HepG2 (cell line): Measurements from ENCODE around the gene CUL7. TPM values are rescaled to one million over a fixed set of nuclear protein-coding genes. Genes with fewer than 3 reads are reported as not detected.

Source experiments
- ARID3A ChIP-seq: IDR thresholded peaks from 2 replicates; pipeline ENCODE4 v1.6.1; 2012; ENCODE audit warnings: low read depth, low read length, improper control_type of control experiment
- CENPBD1 ChIP-seq: sonication (generic); formaldehyde crosslinking; IDR thresholded peaks from 2 replicates; pipeline ENCODE4 v1.8.0; 2022; ENCODE audit warnings: missing genetic modification reagents, low read depth, mild to moderate bottlenecking, borderline replicate concordance
- JUNB ChIP-seq: sonication (generic); formaldehyde crosslinking; IDR thresholded peaks from 2 replicates; pipeline ENCODE4 v1.8.0; 2022; ENCODE audit warnings: missing genetic modification reagents, mild to moderate bottlenecking, borderline replicate concordance
- MIER3 ChIP-seq: IDR thresholded peaks from 2 replicates; pipeline ENCODE4 v1.6.1; 2016; ENCODE audit warnings: missing compliant biosample characterization, borderline replicate concordance
- NFE2L2 ChIP-seq: fragments of 150-350 bp; IDR thresholded peaks from 2 replicates; pipeline ENCODE4 v1.6.1; 2014; ENCODE audit warnings: low read length
- NFKB2 ChIP-seq: sonication (generic); formaldehyde crosslinking; IDR thresholded peaks from 2 replicates; pipeline ENCODE4 v1.4.0; 2020; ENCODE audit warnings: missing genetic modification reagents, borderline replicate concordance
- PHF8 ChIP-seq: sonication (generic); formaldehyde crosslinking; IDR thresholded peaks from 2 replicates; pipeline ENCODE4 v1.5.0; 2020; ENCODE audit warnings: missing genetic modification reagents
- ZNF407 ChIP-seq: sonication (generic); formaldehyde crosslinking; IDR thresholded peaks from one replicate; pipeline ENCODE4 v1.5.1; 2020; ENCODE audit warnings: mild to moderate bottlenecking, missing genetic modification reagents; ENCODE audit errors: not compliant biosample characterization
- polyA plus RNA-seq, 8 experiments: library from polyadenylated mRNA; depleted of rRNA in 3 of 8; stranded (reverse) in 7 of 8; unstranded in 1 of 8; fragments of >200 nt; fragmentation: Illumina TruSeq in 4 of 8; extraction: Trizol in 4 of 8; gene quantifications; 2 replicates each; pipeline versions ENCODE4 v1.2.1 to v1.2.3, GENCODE V29; 2011 to 2016; ENCODE audit warnings: low read depth in 4 of 8, missing spikeins in 1 of 8, mixed read lengths in 1 of 8; ENCODE audit not compliant: insufficient read depth in 1 of 8
- total RNA-seq, 5 experiments: library from RNA; depleted of rRNA; stranded (reverse); fragments of >200 nt; fragmentation: Illumina TruSeq; extraction: Trizol; gene quantifications; 2 replicates each; pipeline ENCODE4 v1.2.3, GENCODE V29; 2016; ENCODE audit warnings: low read depth in 1 of 5
- TF ChIP-seq, protein P1 (sequence below): sonication (generic); formaldehyde crosslinking; IDR thresholded peaks from 2 replicates; pipeline ENCODE4 v1.4.0; 2020; ENCODE audit warnings: missing genetic modification reagents, mild to moderate bottlenecking, borderline replicate concordance

Gene CUL7
- total and polyA plus RNA-seq, 2 of the 13 experiments (the other 11 are each of a cell fraction or from before 2014, with no cell fraction given), result 32.0 to 60.7 TPM

- TF ChIP-seq ZNF407, result no peak
- TF ChIP-seq, protein P1, sequence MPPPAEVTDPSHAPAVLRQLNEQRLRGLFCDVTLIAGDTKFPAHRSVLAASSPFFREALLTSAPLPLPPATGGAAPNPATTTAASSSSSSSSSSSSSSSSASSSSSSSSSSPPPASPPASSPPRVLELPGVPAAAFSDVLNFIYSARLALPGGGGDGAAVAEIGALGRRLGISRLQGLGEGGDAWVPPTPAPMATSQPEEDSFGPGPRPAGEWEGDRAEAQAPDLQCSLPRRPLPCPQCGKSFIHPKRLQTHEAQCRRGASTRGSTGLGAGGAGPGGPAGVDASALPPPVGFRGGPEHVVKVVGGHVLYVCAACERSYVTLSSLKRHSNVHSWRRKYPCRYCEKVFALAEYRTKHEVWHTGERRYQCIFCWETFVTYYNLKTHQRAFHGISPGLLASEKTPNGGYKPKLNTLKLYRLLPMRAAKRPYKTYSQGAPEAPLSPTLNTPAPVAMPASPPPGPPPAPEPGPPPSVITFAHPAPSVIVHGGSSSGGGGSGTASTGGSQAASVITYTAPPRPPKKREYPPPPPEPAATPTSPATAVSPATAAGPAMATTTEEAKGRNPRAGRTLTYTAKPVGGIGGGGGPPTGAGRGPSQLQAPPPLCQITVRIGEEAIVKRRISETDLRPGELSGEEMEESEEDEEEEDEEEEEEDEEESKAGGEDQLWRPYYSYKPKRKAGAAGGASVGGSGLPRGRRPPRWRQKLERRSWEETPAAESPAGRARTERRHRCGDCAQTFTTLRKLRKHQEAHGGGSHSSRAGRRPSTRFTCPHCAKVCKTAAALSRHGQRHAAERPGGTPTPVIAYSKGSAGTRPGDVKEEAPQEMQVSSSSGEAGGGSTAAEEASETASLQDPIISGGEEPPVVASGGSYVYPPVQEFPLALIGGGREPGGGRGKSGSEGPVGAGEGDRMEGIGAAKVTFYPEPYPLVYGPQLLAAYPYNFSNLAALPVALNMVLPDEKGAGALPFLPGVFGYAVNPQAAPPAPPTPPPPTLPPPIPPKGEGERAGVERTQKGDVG (CRISPR knock-in tag), result no peak
- TF ChIP-seq CENPBD1, result no peak; the same call in 1 of the 2 replicates
- no peak for TF ChIP-seq MIER3 (CRISPR knock-in tag)
- TF ChIP-seq JUNB (CRISPR knock-in tag), result no peak
- 0 out of 2 replicates have a peak, but pooled peaks have one; percentile 8 for TF ChIP-seq NFKB2 (CRISPR knock-in tag)
- TF ChIP-seq PHF8 (CRISPR knock-in tag), result peak; percentile 74
- TF ChIP-seq ARID3A, result no peak
- no peak for TF ChIP-seq NFE2L2
Measured at GRCh38 chr6:43076464-43077332, 23.0 kb upstream of the CUL7 start (continued).
